ENCODE results near the gene NAGLU. TPM values are rescaled to one million over a fixed set of nuclear protein-coding genes. Genes with fewer than 3 reads are reported as not detected.
"Not testable (repeated sequence)": the region's sequence is repeated elsewhere in the genome, so short reads cannot be mapped to it uniquely, and the experiment has no call there.

Gene NAGLU
- polyA plus RNA-seq, 1 donor: 14.1 TPM

- no peak for DNase-seq
Measured at GRCh38 chr17:42520540-42520951, 15.5 kb upstream of the NAGLU start.

DNA sequence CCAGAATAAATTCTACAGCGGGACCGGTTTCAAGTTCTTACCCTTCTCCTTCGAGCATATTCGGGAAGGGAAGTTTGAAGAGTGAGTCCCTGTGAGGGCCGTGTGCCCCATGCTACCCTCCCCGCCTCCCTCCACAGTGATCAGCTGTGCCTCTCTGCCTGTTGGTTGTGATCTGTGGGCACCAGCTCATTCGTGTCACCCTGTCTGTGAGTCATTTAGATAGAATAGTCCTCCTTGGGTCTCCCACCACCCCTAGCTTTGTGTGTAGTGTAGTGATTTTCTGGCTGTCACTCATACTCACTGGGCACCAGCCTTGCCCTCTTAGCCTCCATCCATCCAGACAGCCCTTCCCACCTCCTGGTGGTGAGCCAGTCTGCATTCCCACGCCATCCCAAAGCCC is 15.0 kb upstream of the NAGLU start:
- DNase-seq: no peak

GRCh38 chr17:42521666-42522262 is 14.3 kb upstream of the NAGLU start:
- no peak for DNase-seq

GRCh38 chr17:42522263-42522790 is 13.7 kb upstream of the NAGLU start:
- DNase-seq: no peak

DNA sequence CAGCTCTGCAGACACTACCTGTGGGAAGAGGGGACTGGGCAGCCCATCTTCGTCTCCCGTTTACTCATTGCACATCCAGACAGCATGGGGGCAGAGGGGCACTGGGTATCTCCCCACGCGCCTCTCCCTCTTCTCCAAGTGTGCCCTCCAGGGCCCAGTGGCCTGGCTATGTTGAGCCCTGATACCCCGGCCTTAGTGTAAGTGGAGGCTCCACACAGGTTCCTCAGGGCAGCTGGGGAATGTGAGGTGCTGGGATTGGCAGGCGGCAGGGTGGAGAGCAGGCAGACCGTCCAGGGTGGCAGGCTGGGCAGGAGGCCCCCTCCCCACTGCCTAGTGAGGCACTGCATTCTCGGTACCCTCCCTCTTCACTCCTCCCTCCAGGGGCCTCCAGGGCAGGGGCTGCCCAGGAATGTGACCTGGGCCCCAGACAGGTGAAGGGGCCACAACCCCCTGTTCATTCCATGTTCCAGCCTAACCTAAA is 13.2 kb upstream of the NAGLU start:
- DNase-seq: no peak

DNA sequence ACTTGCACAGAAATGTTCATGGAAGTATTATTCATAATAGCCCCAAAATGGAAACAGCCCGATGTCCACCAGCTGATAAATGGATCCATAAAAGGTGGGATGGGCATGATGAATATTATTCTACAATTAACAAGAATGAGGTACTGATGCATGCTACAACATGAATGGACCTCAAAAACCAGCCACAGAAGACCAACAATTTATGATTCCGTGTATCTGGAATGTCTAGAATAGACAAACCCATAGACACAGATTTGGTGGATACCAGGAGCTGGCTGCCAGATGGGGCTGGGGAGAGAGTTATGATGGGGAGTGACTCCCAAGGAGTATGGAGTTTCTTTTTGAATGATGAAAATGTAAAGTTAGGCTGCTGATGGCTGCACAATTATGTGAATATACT is 10.8 kb upstream of the NAGLU start:
- DNase-seq: no peak

DNA sequence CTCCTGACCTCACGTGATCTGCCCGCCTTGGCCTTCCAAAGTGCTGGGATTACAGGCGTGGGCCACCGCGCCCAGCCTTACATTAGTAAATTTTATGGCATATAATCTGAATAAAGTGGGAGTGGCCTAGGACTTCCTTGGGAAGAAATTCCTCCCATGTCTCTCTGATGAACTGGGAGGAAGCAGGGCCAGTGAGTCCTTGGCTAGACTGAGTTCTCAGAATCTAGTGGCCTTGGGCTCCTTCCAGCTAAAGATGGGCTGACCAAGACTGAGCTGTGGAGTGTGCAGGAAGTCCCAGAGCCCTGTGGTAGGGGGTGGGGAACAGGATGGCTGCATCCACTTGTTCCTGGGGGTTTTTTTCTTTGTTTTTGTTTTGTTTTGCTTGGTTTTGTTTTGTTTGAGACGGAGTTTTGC is 10.0 kb upstream of the NAGLU start:
- DNase-seq: no peak

GRCh38 chr17:42527932-42528331 is 8.1 kb upstream of the NAGLU start:
- DNase-seq: no peak

DNA sequence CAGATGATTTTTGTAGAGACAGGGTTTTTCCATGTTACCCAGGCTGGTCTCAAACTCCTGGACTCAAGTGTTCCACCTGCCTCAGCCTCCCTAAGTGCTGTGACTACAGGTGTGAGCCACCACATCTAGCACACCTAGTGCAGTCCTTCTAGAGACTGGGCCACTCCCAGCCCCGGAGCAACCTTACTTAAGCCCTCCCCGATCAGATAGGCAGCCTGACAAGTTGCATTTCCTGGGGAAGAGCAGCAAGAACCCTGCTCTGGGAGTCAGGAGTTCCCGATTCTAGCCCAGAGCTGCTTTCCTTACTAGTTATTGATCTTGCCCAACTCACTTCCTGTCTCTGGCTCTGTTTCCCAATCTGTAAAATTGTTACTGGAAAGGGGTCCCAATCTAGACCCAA is 7.0 kb upstream of the NAGLU start:
- DNase-seq: no peak

DNA sequence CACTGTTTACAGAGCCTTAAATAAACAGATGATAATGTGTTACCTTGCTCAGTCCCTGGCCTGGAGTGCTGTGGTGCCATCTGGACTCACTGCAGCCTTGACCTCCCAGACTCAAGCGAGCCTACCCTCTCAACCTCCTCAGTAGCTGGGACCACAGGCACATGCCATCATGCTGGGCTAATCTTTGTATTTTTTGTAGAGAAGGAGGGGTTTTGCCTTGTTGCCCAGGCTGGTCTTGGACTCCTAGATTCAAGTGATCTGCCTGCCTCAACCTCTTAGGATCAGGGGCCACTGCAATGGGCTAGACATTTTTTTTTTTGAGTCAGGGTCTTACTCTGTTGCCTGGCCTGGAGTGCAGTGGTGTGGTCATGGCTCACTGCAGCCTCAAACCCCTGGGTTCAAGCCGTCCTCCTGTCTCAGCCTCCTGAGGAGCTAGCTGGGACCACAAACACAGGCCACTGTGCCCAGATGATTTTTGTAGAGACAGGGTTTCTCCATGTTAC is 5.0 kb upstream of the NAGLU start:
- DNase-seq: no peak

GRCh38 chr17:42531455-42532354 is 4.3 kb upstream of the NAGLU start:
- no peak for DNase-seq

DNA sequence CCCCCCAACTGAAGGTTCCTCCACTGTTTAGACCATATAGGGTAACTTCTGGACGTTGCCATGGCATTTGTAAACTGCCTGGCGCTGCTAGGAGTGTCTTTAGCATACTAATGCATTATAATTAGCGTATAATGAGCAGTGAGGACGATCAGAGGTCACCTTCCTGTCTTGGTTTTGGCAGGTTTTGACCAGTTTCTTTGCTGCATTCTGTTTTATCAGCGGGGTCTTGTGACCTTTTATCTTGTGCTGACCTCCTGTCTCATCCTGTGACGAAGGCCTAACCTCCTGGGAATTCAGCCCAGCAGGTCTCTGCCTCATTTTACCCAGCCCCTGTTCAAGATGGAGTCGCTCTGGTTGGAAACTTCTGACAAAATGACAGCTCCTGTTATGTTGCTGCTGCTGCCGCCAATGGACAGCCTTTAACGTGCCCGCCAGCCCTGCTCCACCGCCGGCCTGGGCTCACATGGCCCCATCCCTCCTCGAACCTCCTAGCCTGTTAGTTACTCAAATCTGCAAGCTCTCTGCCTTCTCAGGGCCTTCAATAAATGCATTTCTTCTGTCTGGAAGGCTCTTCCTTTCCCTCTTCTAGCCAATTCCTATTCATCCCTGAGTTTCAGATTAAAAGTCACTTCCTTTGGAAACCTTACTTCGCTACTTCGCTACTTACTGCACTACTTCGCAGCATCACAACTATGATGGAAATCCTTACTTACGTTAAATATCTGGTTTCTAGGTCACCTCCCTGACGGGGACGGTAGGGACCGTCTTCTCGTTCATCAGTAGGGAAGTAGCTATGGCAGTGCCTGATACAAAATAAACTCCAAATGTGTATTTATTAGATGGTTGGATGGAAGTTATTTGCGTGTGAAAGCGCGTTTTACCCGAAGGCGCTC is 640 bp upstream of the NAGLU start:
- no peak for DNase-seq

DNA sequence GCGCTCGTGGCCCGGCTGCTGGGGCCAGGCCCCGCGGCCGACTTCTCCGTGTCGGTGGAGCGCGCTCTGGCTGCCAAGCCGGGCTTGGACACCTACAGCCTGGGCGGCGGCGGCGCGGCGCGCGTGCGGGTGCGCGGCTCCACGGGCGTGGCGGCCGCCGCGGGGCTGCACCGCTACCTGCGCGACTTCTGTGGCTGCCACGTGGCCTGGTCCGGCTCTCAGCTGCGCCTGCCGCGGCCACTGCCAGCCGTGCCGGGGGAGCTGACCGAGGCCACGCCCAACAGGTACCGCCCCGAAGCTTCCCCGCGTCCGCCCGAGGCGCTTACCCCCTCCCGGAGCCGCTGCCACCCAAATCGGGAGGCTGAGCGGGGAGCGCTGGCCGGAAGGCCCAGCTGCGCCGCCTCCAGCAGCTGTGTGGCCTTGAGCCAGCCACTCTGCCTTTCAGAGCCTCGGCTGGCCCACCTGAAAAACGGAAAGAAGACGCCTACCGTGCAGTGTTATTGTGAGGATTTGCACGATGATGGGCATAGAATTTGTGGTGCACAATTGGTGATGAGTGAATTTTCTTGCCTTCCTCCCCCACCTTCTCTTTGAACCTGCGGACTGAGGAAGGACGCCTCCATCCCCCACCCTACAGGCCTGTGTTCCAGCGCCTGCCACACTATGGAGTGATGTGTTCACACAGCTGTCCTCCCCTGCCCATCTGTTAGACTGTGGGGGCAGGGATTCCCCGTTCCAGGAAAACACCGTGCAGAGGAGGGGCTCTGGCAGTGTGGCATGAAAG is 523 bp downstream of the NAGLU start:
- DNase-seq: no peak

- no peak for DNase-seq
Measured at GRCh38 chr17:42537156-42537805, 1.2 kb downstream of the NAGLU start.

GRCh38 chr17:42537826-42538451 is 1.9 kb downstream of the NAGLU start:
- no peak for DNase-seq

- DNase-seq: no peak
Measured at GRCh38 chr17:42538482-42538881, 2.4 kb downstream of the NAGLU start.

DNA sequence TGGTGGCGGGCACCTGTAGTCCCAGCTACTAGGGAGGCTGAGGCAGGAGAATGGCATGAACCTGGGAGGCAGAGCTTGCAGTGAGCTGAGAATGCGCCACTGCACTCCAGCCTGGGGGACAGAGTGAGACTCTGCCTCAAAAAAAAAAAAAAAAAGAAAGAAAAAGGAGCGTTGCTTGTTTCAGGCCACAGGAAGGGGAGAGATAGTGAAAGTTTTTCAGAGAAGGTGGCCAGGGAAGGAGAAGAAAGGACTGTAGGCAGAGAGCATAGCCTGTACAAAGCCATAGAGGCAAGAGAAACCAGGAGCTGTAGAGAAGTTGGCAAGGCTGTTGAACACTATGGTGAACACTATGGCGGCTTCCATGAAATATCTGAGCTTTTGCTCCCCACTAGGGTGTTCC is 4.5 kb downstream of the NAGLU start:
- not testable (repeated sequence) for DNase-seq

GRCh38 chr17:42541041-42541833 is 5.2 kb downstream of the NAGLU start:
- DNase-seq: no peak
